Gastrocnemius medialis (tissue), 4 donors: ENCODE measurements around the gene ZNF567. TPM values are rescaled to one million over a fixed set of nuclear protein-coding genes. Genes with fewer than 3 reads are reported as not detected.

Experiments
- ATAC-seq, 2 donors: fragments of 150-250 bp; one replicate each; pipeline ENCODE4 v1.9.1; 2016
- DNase-seq, 2 donors: peaks; one replicate each; pipeline ENCODE4 v3.0.0-alpha.2; 2019
- H3K27ac ChIP-seq, 4 donors: fragments of 200-600 bp; sonication (generic); 1 replicate in 1 of 4; 2 replicates in 3 of 4; pipeline ENCODE4 v1.5.1; 2016 to 2018; ENCODE audit warnings: mild to moderate bottlenecking in 2 of 4, moderate library complexity in 1 of 4
- H3K27me3 ChIP-seq, 3 donors: fragments of 200-600 bp; sonication (generic) in 2 of 3; 1 replicate in 1 of 3; 2 replicates in 2 of 3; pipeline versions ENCODE4 v1.5.1 to v1.6.0; 2016 to 2019; ENCODE audit warnings: mild to moderate bottlenecking in 1 of 3, moderate library complexity in 1 of 3
- H3K36me3 ChIP-seq, 2 donors: fragments of 200-600 bp; sonication (generic) in 1 of 2; one replicate each; pipeline ENCODE4 v1.5.1; 2017 to 2018
- H3K4me1 ChIP-seq, 2 donors: fragments of 200-600 bp; sonication (generic) in 1 of 2; one replicate each; pipeline ENCODE4 v1.5.1; 2016 to 2017; ENCODE audit warnings: mild to moderate bottlenecking in 2 of 2
- H3K4me3 ChIP-seq, 4 donors: fragments of 200-600 bp; sonication (generic) in 3 of 4; 1 replicate in 1 of 4; 2 replicates in 3 of 4; pipeline ENCODE4 v1.5.1; 2016 to 2019; ENCODE audit warnings: mild to moderate bottlenecking in 2 of 4
- H3K9me3 ChIP-seq, 3 donors: fragments of 200-600 bp; sonication (generic) in 2 of 3; 1 replicate in 1 of 3; 2 replicates in 2 of 3; pipeline ENCODE4 v1.5.1; 2016 to 2019
- CTCF ChIP-seq, 5 experiments: fragments of 450-650 bp in 3 of 5; fragments of 200-600 bp in 2 of 5; sonication (generic) in 2 of 5; IDR thresholded peaks in 4 of 5; conservative IDR thresholded peaks in 1 of 5; 1 replicate in 4 of 5; 2 replicates in 1 of 5; pipeline ENCODE4 v1.5.1; 2016 to 2019; ENCODE audit warnings: antibody characterized with exemption in 5 of 5, mild to moderate bottlenecking in 3 of 5, moderate library complexity in 3 of 5
- POLR2A ChIP-seq, 2 donors: fragments of 450-650 bp; IDR thresholded peaks; one replicate each; pipeline ENCODE4 v1.6.1; 2017; ENCODE audit warnings: antibody characterized with exemption in 2 of 2, mild to moderate bottlenecking in 2 of 2, moderate library complexity in 2 of 2
- in situ Hi-C, 4 donors: fragments of 200-750 bp; cut with MboI; loops; one replicate each; pipeline versions ENCODE4 v1.15.0 to v1.8.0; 2017; ENCODE audit warnings: low sequenced_read_pairs in 4 of 4
- intact Hi-C: fragments of 100-400 bp; cut with DNase I; formaldehyde crosslinking; loops from one replicate; pipeline ENCODE4 v1.15.1; 2023; ENCODE audit warnings: low total_unique reads
- total RNA-seq, 4 donors: library from RNA; depleted of rRNA; stranded (reverse); fragments of >200 nt; gene quantifications; one replicate each; pipeline versions ENCODE4 v1.1.0 to v1.2.3, GENCODE V29; 2016

ZNF567 gene
- total RNA-seq, 4 donors from 2014 or later = 1.1 to 3.5 (median 1.9) TPM

DNA sequence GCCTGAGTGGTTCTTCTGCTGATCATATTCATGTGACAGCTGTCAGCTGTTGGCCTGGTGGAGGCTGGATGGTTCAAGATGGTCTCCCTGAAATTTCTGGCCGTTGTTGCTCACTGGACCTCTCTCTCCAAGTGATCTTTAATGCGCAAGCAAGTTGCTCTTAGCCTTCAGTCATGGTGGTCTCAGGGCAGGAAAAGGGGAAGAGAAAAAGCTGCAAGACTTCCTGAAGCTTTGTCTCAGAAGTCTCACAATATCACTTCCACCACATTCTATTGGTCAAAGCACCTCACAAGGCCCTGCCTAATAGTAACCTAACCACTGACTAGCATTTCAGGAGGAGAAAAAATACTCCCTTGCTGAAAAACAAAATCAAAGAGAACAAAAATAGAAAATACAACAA is 1.6 kb upstream of the ZNF567 start:
- Histone ChIP-seq H3K27ac (no peak overlapping the region), H3K4me3 (no peak overlapping the region), H3K9me3 (peaks cover 0 to 10% (median 2%) of the 10 kb centered on the region in 3 donors), H3K27me3 (no peaks in the 10 kb centered on the region), H3K36me3 (peaks cover 7 to 45% of the 10 kb centered on the region in 2 donors), H3K4me1 (peaks cover 13 to 16% of the 10 kb centered on the region in 2 donors)
- in situ Hi-C loops (no loop called here), intact Hi-C loops (loop anchor here (5.0 to 10.0 kb wide), 5 partner anchors 111 to 781 kb away; partner anchors contain the start of genes ZNF383, ZNF420, ZNF529 and ZNF568)
- DNase-seq = no peak
- no peak for ATAC-seq
- no peak for TF ChIP-seq CTCF (IDR thresholded peaks at IDR 0.05 in 4 of 5, conservative IDR thresholded peaks at IDR 0.05 in 1 of 5)
- no peak for TF ChIP-seq POLR2A (IDR thresholded peaks at IDR 0.05)

GRCh38 chr19:36686365-36687213 is 823 bp upstream of the ZNF567 start:
- TF ChIP-seq CTCF (IDR thresholded peaks at IDR 0.05 in 4 of 5, conservative IDR thresholded peaks at IDR 0.05 in 1 of 5) = no peak
- TF ChIP-seq POLR2A (IDR thresholded peaks at IDR 0.05) = no peak
- intact Hi-C loops = loop anchor here (1.0 to 10.0 kb wide), 11 partner anchors 20 to 781 kb away; partner anchors contain the start of genes ZNF260, ZNF345, ZNF383 and ZNF420
- in situ Hi-C loops = no loop called here
- Histone ChIP-seq H3K9me3 (peaks cover 0 to 10% (median 2%) of the 10 kb centered on the region in 3 donors), H3K27me3 (no peaks in the 10 kb centered on the region), H3K4me3 (peak overlapping the region; percentile 76 to 96 (median 90)), H3K36me3 (peaks cover 9 to 46% of the 10 kb centered on the region in 2 donors), H3K4me1 (peaks cover 13 to 16% of the 10 kb centered on the region in 2 donors), H3K27ac (peak overlapping the region; percentile 77 to 87 (median 81))
- DNase-seq (peak in 1 of 2 donors; percentile 32), ATAC-seq (peak; percentile 22 to 37)

DNA sequence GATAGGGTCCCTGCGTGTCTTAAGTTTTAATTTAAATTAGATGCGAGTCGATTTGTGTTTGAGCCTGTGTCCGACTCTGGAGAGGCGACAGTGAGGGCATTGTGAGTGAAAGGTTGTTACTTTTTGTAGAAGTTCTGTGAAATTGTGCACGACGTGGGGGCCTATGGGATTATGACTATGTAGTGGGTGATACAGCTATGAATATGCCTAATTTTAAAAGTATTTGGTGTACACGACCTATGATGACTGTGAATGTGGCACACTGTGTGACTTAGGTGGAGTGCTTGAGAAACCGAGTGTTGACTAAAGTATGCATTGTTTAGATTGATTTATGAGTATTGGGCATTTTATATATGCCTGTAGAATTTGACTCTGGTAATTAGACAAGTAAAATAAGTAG is 646 bp downstream of the ZNF567 start:
- Histone ChIP-seq H3K27me3 (no peaks in the 10 kb centered on the region), H3K9me3 (peaks cover 0 to 10% (median 2%) of the 10 kb centered on the region in 3 donors), H3K27ac (peak overlapping the region; percentile 77 to 87 (median 81)), H3K36me3 (peaks cover 18 to 54% of the 10 kb centered on the region in 2 donors), H3K4me1 (peaks cover 13 to 16% of the 10 kb centered on the region in 2 donors), H3K4me3 (peak overlapping the region; percentile 76 to 96 (median 90))
- DNase-seq (no peak), ATAC-seq (no peak)
- intact Hi-C loops = loop anchor here (5.0 to 10.0 kb wide), 5 partner anchors 113 to 779 kb away; partner anchors contain the start of genes ZNF383, ZNF420, ZNF529 and ZNF568
- in situ Hi-C loops = no loop called here
- TF ChIP-seq CTCF (IDR thresholded peaks at IDR 0.05 in 4 of 5, conservative IDR thresholded peaks at IDR 0.05 in 1 of 5) = no peak
- no peak for TF ChIP-seq POLR2A (IDR thresholded peaks at IDR 0.05)

DNA sequence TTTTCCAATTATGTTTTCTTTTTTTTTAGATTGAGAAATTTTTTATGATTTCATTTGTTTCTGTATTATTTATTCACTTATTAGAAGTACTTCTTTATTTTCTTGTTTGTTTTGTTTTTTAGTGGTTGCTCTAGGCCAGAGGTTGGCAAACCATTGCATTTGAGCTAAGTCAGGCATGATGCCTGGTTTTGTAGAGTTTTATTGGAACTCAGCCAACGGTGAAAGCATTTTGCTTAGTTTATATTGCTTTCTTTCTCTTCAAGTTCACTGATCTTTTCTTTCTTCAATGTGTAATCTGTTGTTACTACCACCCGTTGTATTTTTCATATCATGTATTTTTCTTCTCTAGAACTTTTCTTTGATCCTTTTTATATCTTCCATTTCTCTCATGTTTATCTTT is 19.7 kb downstream of the ZNF567 start:
- no peak for TF ChIP-seq CTCF (IDR thresholded peaks at IDR 0.05 in 4 of 5, conservative IDR thresholded peaks at IDR 0.05 in 1 of 5)
- no peak for TF ChIP-seq POLR2A (IDR thresholded peaks at IDR 0.05)
- H3K4me3 ChIP-seq = no peak overlapping the region
- H3K4me1 ChIP-seq = no peaks in the 10 kb centered on the region
- no peak for DNase-seq
- ATAC-seq = no peak
- peaks cover 12 to 62% (median 38%) of the 10 kb centered on the region in 3 donors for H3K9me3 ChIP-seq
- no peaks in the 10 kb centered on the region for H3K27me3 ChIP-seq
- H3K36me3 ChIP-seq = peaks cover under 1 to 47% of the 10 kb centered on the region in 2 donors
- in situ Hi-C loops = no loop called here
- intact Hi-C loops = no loop called here
- no peak overlapping the region for H3K27ac ChIP-seq
